Mammary epithelial cell (primary cell): Measurements from ENCODE around the gene ZAP70.

ENCODE experiments used
- EZH2 ChIP-seq: IDR thresholded peaks from 2 replicates; pipeline ENCODE4 v1.6.1; 2012; ENCODE audit warnings: low read length, inconsistent platforms, borderline replicate concordance
- TF ChIP-seq, protein P1 (sequence below), 2 donors: IDR thresholded peaks in 1 of 2; conservative IDR thresholded peaks in 1 of 2; 2 replicates each; pipeline ENCODE4 v1.5.1; 2011 to 2012; ENCODE audit warnings: inconsistent platforms in 2 of 2, low read length in 2 of 2, mild to moderate bottlenecking in 2 of 2, control low read depth in 1 of 2, low read depth in 1 of 2; ENCODE audit not compliant: insufficient read depth in 1 of 2; ENCODE audit errors: extremely low read depth in 1 of 2

- TF ChIP-seq, protein P1, sequence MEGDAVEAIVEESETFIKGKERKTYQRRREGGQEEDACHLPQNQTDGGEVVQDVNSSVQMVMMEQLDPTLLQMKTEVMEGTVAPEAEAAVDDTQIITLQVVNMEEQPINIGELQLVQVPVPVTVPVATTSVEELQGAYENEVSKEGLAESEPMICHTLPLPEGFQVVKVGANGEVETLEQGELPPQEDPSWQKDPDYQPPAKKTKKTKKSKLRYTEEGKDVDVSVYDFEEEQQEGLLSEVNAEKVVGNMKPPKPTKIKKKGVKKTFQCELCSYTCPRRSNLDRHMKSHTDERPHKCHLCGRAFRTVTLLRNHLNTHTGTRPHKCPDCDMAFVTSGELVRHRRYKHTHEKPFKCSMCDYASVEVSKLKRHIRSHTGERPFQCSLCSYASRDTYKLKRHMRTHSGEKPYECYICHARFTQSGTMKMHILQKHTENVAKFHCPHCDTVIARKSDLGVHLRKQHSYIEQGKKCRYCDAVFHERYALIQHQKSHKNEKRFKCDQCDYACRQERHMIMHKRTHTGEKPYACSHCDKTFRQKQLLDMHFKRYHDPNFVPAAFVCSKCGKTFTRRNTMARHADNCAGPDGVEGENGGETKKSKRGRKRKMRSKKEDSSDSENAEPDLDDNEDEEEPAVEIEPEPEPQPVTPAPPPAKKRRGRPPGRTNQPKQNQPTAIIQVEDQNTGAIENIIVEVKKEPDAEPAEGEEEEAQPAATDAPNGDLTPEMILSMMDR (conservative IDR thresholded peaks at IDR 0.05 in 1 of 2, IDR thresholded peaks at IDR 0.05 in 1 of 2; ENCODE audit: extremely low read depth in 1 of 2, insufficient read depth in 1 of 2, low read depth in 1 of 2, low read length in 2 of 2) = no peak
- TF ChIP-seq EZH2 = no peak
Measured at GRCh38 chr2:97730245-97730644, 16.9 kb downstream of the ZAP70 start.
